Superior temporal gyrus (tissue), 1 donor: Measurements from ENCODE around the gene CDC40.
"Not testable (repeated sequence)": the region's sequence is repeated elsewhere in the genome, so short reads cannot be mapped to it uniquely, and the experiment has no call there.

Experiments used
- DNase-seq: peaks from one replicate; pipeline ENCODE4 v3.0.0-alpha.2; 2016; ENCODE audit errors: extremely low spot score

CDC40 gene

DNA sequence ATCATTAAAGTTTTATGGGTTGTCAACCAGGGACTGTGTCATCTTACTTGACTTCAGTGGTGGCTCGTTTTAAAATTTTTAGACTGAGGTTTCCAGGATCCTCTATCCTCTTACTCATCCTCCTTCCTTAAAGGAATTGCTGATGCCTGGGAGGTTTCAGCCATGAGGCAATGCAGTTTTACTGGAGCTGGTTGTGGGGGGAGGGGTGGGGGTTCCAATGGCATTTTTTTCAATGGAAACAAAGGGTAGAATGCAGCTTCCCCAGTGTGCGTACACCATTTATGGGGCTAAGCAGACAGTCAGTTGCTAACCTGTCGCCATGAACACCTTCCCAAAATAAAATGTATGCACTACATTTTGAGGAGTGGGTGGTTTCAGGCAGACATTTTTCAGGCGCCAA, 89.9 kb downstream of the CDC40 start:
- DNase-seq: no peak

DNA sequence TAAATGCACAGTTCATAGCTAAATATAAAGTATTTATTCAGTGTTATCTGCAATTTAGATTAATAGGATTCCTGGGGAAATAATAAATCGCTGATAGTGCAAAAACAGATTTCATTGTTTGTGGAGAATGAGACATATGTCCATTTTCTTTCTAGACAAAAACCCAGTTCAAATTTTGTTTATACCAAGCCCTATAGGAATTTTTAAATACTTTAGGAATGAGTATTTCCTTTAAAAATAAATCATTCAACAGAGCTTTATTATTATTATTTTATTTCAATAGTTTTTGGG, 91.5 kb downstream of the CDC40 start:
- no peak for DNase-seq

DNA sequence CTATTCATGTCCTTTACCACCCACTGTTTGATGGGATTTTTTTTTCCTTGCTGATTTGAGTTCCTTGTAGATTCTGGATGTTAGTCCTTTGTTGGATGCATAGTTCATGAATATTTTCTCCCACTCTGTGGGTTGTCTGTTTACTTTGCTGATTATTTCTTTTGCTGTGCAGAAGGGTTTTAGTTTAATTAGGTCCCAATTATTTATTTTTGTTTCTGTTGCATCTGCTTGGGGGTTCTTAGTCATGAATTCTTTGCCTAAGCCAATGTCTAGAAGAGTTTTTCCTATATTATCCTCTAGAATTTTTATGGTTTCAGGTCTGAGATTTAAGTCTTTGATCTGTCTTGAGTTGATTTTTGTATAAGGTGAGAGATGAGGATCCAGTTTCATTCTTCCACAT, 92.6 kb downstream of the CDC40 start:
- not testable (repeated sequence) for DNase-seq

- DNase-seq: peak; percentile 53
Measured at GRCh38 chr6:110277100-110277665, 97.0 kb downstream of the CDC40 start.
